K562 (cell line): ENCODE results near the gene CCDC136. TPM values are rescaled to one million over a fixed set of nuclear protein-coding genes. Genes with fewer than 3 reads are reported as not detected.

ENCODE experiments used
- ATAC-seq: fragments of 200-7000 bp; cut with Tn5 transposase; 3 replicates; pipeline ENCODE4 v1.9.1; 2020; ENCODE audit warnings: moderate library complexity
- BruUV-seq: library from RNA; stranded (reverse); fragments of 400-500 nt; replicated peaks from 2 replicates; lab custom pipeline; 2021; lab: Mats Ljungman, UMichigan
- CTCF ChIA-PET: fragments of 300-600 bp; formaldehyde crosslinking; extraction: SDS; loops from one replicate; lab custom pipeline; 2021; ENCODE audit warnings: low intra/inter-chr PET ratio; lab: Yijun Ruan, JAX
- POLR2A ChIA-PET: fragments of 300-600, 350-650 bp; sonication (Branson Sonifier 250); formaldehyde crosslinking; extraction: SDS; loops from one replicate; lab custom pipeline; 2021; ENCODE audit warnings: antibody characterized with exemption, inconsistent platforms; lab: Yijun Ruan, JAX
- DNase-seq, 4 experiments: peaks; one replicate each; pipeline versions ENCODE4 v3.0.0 to v3.0.0-alpha.2; 2011 to 2018; ENCODE audit warnings: low spot score in 3 of 4, mixed read lengths in 3 of 4; ENCODE audit errors: extremely low read depth in 1 of 4
- FAIRE-seq: peaks from 2 replicates; lab custom pipeline; 2011; peaks lifted over from hg19 to GRCh38; lab: Jason Lieb, UNC
- H2AFZ ChIP-seq: 2 replicates; pipeline ENCODE4 v1.6.0; 2011; ENCODE audit warnings: low read depth, low read length, control low read depth, inconsistent platforms
- H3K27ac ChIP-seq: fragments of 200-600 bp; 3 replicates; pipeline ENCODE4 v1.8.0; 2011; ENCODE audit warnings: low read depth, mild to moderate bottlenecking, control low read depth, inconsistent platforms, low read length, moderate library complexity, mixed read lengths; ENCODE audit errors: extremely low read depth
- H3K27me3 ChIP-seq, 2 experiments: fragments of 300-600 bp in 1 of 2; 2 replicates in 1 of 2; 3 replicates in 1 of 2; pipeline versions ENCODE4 v1.6.0 to v1.8.0; 2011; ENCODE audit warnings: inconsistent platforms in 2 of 2, low read length in 2 of 2, mild to moderate bottlenecking in 1 of 2, mixed read lengths in 1 of 2, moderate library complexity in 1 of 2; ENCODE audit not compliant: control insufficient read depth in 2 of 2, insufficient read depth in 2 of 2
- H3K36me3 ChIP-seq: fragments of 300-600 bp; 3 replicates; pipeline ENCODE4 v1.8.0; 2011; ENCODE audit warnings: mild to moderate bottlenecking, low read length, inconsistent platforms; ENCODE audit not compliant: control insufficient read depth, insufficient read depth
- H3K4me1 ChIP-seq, 2 experiments: fragments of 200-600 bp in 1 of 2; replicated peaks in 1 of 2; 2 replicates in 1 of 2; 3 replicates in 1 of 2; pipeline versions ENCODE4 v1.5.1 to v1.8.0; 2011; ENCODE audit warnings: inconsistent platforms in 2 of 2, low read length in 2 of 2, mild to moderate bottlenecking in 1 of 2, mixed read lengths in 1 of 2, moderate library complexity in 1 of 2; ENCODE audit not compliant: control insufficient read depth in 2 of 2, insufficient read depth in 2 of 2
- H3K4me2 ChIP-seq: 2 replicates; pipeline ENCODE4 v1.6.1; 2011; ENCODE audit warnings: low read length, control low read depth, inconsistent platforms, mixed read lengths; ENCODE audit not compliant: insufficient read depth
- H3K4me3 ChIP-seq: fragments of 200-600 bp; sonication (generic), shearing (Covaris generic); 2 replicates; pipeline ENCODE4 v1.5.1; 2016; ENCODE audit warnings: control low read depth, inconsistent platforms
- H3K79me2 ChIP-seq: fragments of 200-600 bp; 3 replicates; pipeline ENCODE4 v1.8.0; 2011; ENCODE audit warnings: low read length, inconsistent platforms; ENCODE audit not compliant: control insufficient read depth, insufficient read depth
- H3K9ac ChIP-seq, 2 experiments: 2 replicates each; pipeline versions ENCODE4 v1.6.0 to v1.6.1; 2011; ENCODE audit warnings: low read depth in 2 of 2, low read length in 2 of 2, control low read depth in 1 of 2, inconsistent platforms in 1 of 2, mild to moderate bottlenecking in 1 of 2, mixed read lengths in 1 of 2; ENCODE audit not compliant: insufficient read depth in 1 of 2
- H3K9me1 ChIP-seq: one replicate; pipeline ENCODE4 v1.6.0; 2011; ENCODE audit warnings: inconsistent platforms, mild to moderate bottlenecking, low read length, moderate library complexity; ENCODE audit not compliant: control insufficient read depth, insufficient read depth
- H3K9me3 ChIP-seq: replicated peaks from 2 replicates; pipeline ENCODE4 v1.5.1; 2011; ENCODE audit warnings: low read depth, low read length, inconsistent platforms; ENCODE audit not compliant: control insufficient read depth, insufficient read depth
- H4K20me1 ChIP-seq: replicated peaks from 2 replicates; pipeline ENCODE4 v1.6.1; 2011; ENCODE audit warnings: low read length, inconsistent platforms, mixed read lengths; ENCODE audit not compliant: control insufficient read depth, insufficient read depth
- CCNT2 ChIP-seq: IDR thresholded peaks from 2 replicates; pipeline ENCODE4 v1.6.1; 2011; ENCODE audit warnings: borderline replicate concordance, low read depth, mild to moderate bottlenecking, moderate library complexity, mixed read lengths, low read length; ENCODE audit not compliant: insufficient read length; ENCODE audit errors: extremely low read depth
- CGGBP1 ChIP-seq: fragments of 250-450 bp; sonication (Bioruptor Pico); IDR thresholded peaks from 2 replicates; pipeline ENCODE4 v1.9.0; 2021; ENCODE audit warnings: mild to moderate bottlenecking
- E2F8 ChIP-seq: fragments of 450-650 bp; IDR thresholded peaks from 2 replicates; pipeline ENCODE4 v1.7.1; 2018; ENCODE audit warnings: mild to moderate bottlenecking, low read depth; ENCODE audit not compliant: partially characterized antibody
- GATA2 ChIP-seq: sonication (generic); formaldehyde crosslinking; IDR thresholded peaks from 2 replicates; pipeline ENCODE4 v1.4.0; 2020; ENCODE audit warnings: mild to moderate bottlenecking, missing genetic modification reagents
- HIVEP1 ChIP-seq: fragments of 250-450 bp; sonication (Bioruptor Pico); IDR thresholded peaks from 2 replicates; pipeline ENCODE4 v1.4.0; 2020; ENCODE audit warnings: mild to moderate bottlenecking
- MLLT1 ChIP-seq, 2 experiments: fragments of 450-650 bp; IDR thresholded peaks; 2 replicates each; pipeline ENCODE4 v1.6.1; 2016
- MYNN ChIP-seq, 2 experiments: sonication (generic); formaldehyde crosslinking in 1 of 2; IDR thresholded peaks; 2 replicates each; pipeline versions ENCODE4 v1.5.0 to v1.6.1; 2016 to 2020; ENCODE audit warnings: antibody characterized with exemption in 1 of 2, missing genetic modification reagents in 1 of 2
- POLR2A ChIP-seq: fragments of 450-650 bp; conservative IDR thresholded peaks from 2 replicates; pipeline ENCODE4 v1.6.1; 2016
- POLR2AphosphoS5 ChIP-seq: IDR thresholded peaks from 2 replicates; pipeline ENCODE4 v1.6.1; 2011; ENCODE audit warnings: mild to moderate bottlenecking, low read depth, low read length, moderate library complexity; ENCODE audit not compliant: control insufficient read depth, insufficient read depth
- POLR2B ChIP-seq: fragments of 450-650 bp; IDR thresholded peaks from 2 replicates; pipeline ENCODE4 v1.6.1; 2018; ENCODE audit warnings: low read depth; ENCODE audit not compliant: partially characterized antibody
- POLR2G ChIP-seq: fragments of 200-400 bp; formaldehyde crosslinking; IDR thresholded peaks from 2 replicates; pipeline ENCODE4 v1.6.1; 2017; ENCODE audit warnings: low read depth, mild to moderate bottlenecking, antibody characterized with exemption, low read length, moderate library complexity
- SRF ChIP-seq, 2 experiments: fragments of 250-450, 450-650 bp in 1 of 2; sonication (Bioruptor Pico) in 1 of 2; sonication (generic) in 1 of 2; formaldehyde crosslinking; IDR thresholded peaks; 2 replicates each; pipeline versions ENCODE4 v1.5.0 to v1.5.1; 2020 to 2022; ENCODE audit warnings: mild to moderate bottlenecking in 1 of 2, missing genetic modification reagents in 1 of 2
- SUPT5H ChIP-seq: fragments of 450-650 bp; IDR thresholded peaks from 2 replicates; pipeline ENCODE4 v1.6.1; 2016
- XRCC3 ChIP-seq: fragments of 450-650 bp; IDR thresholded peaks from 2 replicates; pipeline ENCODE4 v1.6.1; 2017; ENCODE audit warnings: mild to moderate bottlenecking, moderate library complexity
- ZNF146 ChIP-seq: IDR thresholded peaks from one replicate; pipeline ENCODE4 v1.6.1; 2018; ENCODE audit warnings: missing compliant biosample characterization; ENCODE audit not compliant: unreplicated experiment
- ZNF263 ChIP-seq: sonication (generic); formaldehyde crosslinking; IDR thresholded peaks from 2 replicates; pipeline ENCODE4 v1.8.0; 2022; ENCODE audit warnings: mild to moderate bottlenecking, missing genetic modification reagents, borderline replicate concordance
- ZNF668 ChIP-seq: fragments of 250-450 bp; sonication (Bioruptor Pico); IDR thresholded peaks from 2 replicates; pipeline ENCODE4 v1.8.0; 2022; ENCODE audit warnings: mild to moderate bottlenecking, inconsistent platforms
- WGBS: fragments of 100-300 bp; shearing (Covaris generic); methylation state at CpG from one replicate; pipeline ENCODE4 v1.1.6; 2016; ENCODE audit warnings: low coverage, mixed read lengths; ENCODE audit not compliant: insufficient coverage; ENCODE audit errors: missing lambda C conversion rate; 5-methylcytosine and 5-hydroxymethylcytosine counted together
- in situ Hi-C: fragments of 300-500 bp; cut with MboI; formaldehyde crosslinking; loops from 4 replicates; pipeline ENCODE4 v1.15.0; 2018; ENCODE audit warnings: inconsistent platforms, mixed read lengths
- intact Hi-C: fragments of 100-400 bp; cut with micrococcal nuclease; formaldehyde crosslinking; loops from 2 replicates; pipeline ENCODE4 v1.14.2; 2022
- polyA plus RNA-seq, 8 experiments: library from polyadenylated mRNA; depleted of rRNA in 4 of 8; stranded (reverse) in 5 of 8; unstranded in 3 of 8; fragments of >200 nt; fragmentation: Nextera tagmentation in 2 of 8; fragmentation: Illumina TruSeq in 1 of 8; extraction: Ambion mirVana in 2 of 8; extraction: Trizol in 1 of 8; gene quantifications; 2 replicates each; pipeline versions ENCODE4 v1.2.1 to v1.2.3, GENCODE V29; 2011 to 2014; ENCODE audit warnings: inconsistent platforms in 1 of 8, missing spikeins in 1 of 8
- total RNA-seq, 7 experiments: library from RNA; depleted of rRNA in 6 of 7; stranded (reverse); fragments of >200 nt in 6 of 7; fragmentation: Illumina TruSeq in 2 of 7; extraction: Trizol in 2 of 7; gene quantifications; 2 replicates each; pipeline versions ENCODE4 v1.2.1 to v1.2.3, GENCODE V29; 2011 to 2021; ENCODE audit warnings: low replicate concordance in 1 of 7

The CCDC136 gene
- total and polyA plus RNA-seq, 9 of the 15 experiments (the other 6 are each of a cell fraction or from before 2014, with no cell fraction given) = 2.4 to 40.8 (median 26.5) TPM

DNA sequence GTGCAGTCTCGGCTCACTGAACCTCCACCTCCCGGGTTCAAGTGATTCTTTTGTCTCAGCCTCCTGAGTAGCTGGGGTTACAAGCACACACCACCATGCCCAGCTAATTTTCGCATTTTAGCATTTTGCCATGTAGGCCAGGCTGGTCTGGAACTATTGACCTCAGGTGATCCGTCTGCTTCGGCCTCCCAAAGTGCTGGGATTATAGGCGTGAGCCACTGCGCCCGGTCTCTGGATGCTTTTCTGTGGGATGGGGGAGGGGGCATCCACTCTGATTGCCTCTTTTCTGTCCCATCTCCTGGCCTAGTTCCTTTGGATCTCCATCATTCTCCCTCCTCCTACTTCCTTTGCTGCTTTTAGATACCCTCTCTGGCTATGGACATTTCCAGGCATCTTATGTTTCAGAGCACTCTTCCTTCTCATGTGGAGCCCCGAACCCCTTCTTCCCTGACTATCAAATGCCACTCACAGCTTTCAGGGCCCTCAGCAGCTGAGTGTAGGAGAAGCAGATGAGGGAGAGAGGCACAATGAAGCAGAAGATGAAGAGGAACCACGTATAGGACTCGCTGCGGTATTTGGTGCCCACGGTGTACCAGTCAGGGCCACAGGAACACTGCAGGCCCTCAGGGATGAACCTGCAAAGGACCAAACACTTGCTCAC is 17.6 kb upstream of the CCDC136 start:
- H3K4me2 ChIP-seq = no peak overlapping the region
- H3K4me1 ChIP-seq = peaks cover 0 to 4% of the 10 kb centered on the region in 2 experiments; a peak in 2 of 5 replicates
- H4K20me1 ChIP-seq = no peaks in the 10 kb centered on the region
- H3K27me3 ChIP-seq = no peaks in the 10 kb centered on the region
- TF ChIP-seq CGGBP1 = no peak
- no peak for TF ChIP-seq HIVEP1 (CRISPR knock-in tag)
- no peak for TF ChIP-seq GATA2 (CRISPR knock-in tag)
- TF ChIP-seq POLR2B = peak; percentile 74
- 0 out of 4 replicates have a peak, but pooled peaks of 1 of the 2 experiments have one; percentile 13 for TF ChIP-seq MLLT1 (IDR thresholded peaks at IDR 0.05)
- no peak for TF ChIP-seq SRF (CRISPR knock-in tag; IDR thresholded peaks at IDR 0.05)
- TF ChIP-seq POLR2AphosphoS5 = peak; percentile 27
- TF ChIP-seq SUPT5H = peak; percentile 73
- TF ChIP-seq POLR2G = 0 out of 2 replicates have a peak, but pooled peaks have one; percentile 39
- no peak for TF ChIP-seq ZNF263 (CRISPR knock-in tag)
- peak; percentile 51; the same call in 1 of the 2 replicates for TF ChIP-seq MYNN (IDR thresholded peaks at IDR 0.05)
- TF ChIP-seq MYNN (CRISPR knock-in tag; IDR thresholded peaks at IDR 0.05) = no peak
- no peak for TF ChIP-seq ZNF668 (CRISPR knock-in tag)
- TF ChIP-seq CCNT2 = peak; percentile 19
- TF ChIP-seq POLR2A = peak; percentile 63
- no peak for TF ChIP-seq XRCC3
- TF ChIP-seq ZNF146 (CRISPR knock-in tag) = no peak
- peak; percentile 21 for TF ChIP-seq E2F8
- intact Hi-C loops (no loop called here), in situ Hi-C loops (no loop called here)
- CTCF ChIA-PET = no interaction called here
- H3K9ac ChIP-seq = no peak overlapping the region
- FAIRE-seq (no peak), ATAC-seq (peak; percentile 30), DNase-seq (no peak)
- BruUV-seq = no TSS peak
- POLR2A ChIA-PET = interaction anchor here (0.6 to 3.2 kb wide), 10 partner anchors 9 to 96 kb away, joined by 3 to 29 read pairs (median 4); partner anchors contain the start of gene CALU
- H3K9me3 ChIP-seq = no peaks in the 10 kb centered on the region
- peaks cover 46% of the 10 kb centered on the region for H3K36me3 ChIP-seq
- no peaks in the 10 kb centered on the region for H3K79me2 ChIP-seq
- H2AFZ ChIP-seq = no peak overlapping the region
- no peak overlapping the region for H3K4me3 ChIP-seq
- WGBS = 93% methylated on average over 13 of the region's 13 CpGs
- H3K27ac ChIP-seq = no peak overlapping the region
- no peaks in the 10 kb centered on the region for H3K9me1 ChIP-seq
